GM18498 (cell line): Measurements from ENCODE around the gene PRKCE.
A peak's percentile ranks its signal among the peaks of the same experiment; 100 is the strongest.

Source experiments
- ATAC-seq: cut with Tn5 transposase; IDR thresholded peaks from one replicate; pipeline ENCODE4 v1.9.1; 2021; ENCODE audit warnings: mild to moderate bottlenecking, moderate library complexity; ENCODE audit not compliant: unreplicated experiment

The PRKCE gene

GRCh38 chr2:45631319-45631718, 20.2 kb upstream of the PRKCE start:
- no peak for ATAC-seq

GRCh38 chr2:45631955-45632354, 19.5 kb upstream of the PRKCE start:
- ATAC-seq, result no peak

GRCh38 chr2:45634223-45634622, 17.3 kb upstream of the PRKCE start:
- ATAC-seq, result no peak

- no peak for ATAC-seq
Measured at GRCh38 chr2:45636008-45636407, 15.5 kb upstream of the PRKCE start.

GRCh38 chr2:45637440-45637839, 14.0 kb upstream of the PRKCE start:
- ATAC-seq, result peak; percentile 82

GRCh38 chr2:45640576-45640975, 10.9 kb upstream of the PRKCE start:
- ATAC-seq, result no peak

- peak; percentile 15 for ATAC-seq
Measured at GRCh38 chr2:45643095-45643494, 8.4 kb upstream of the PRKCE start.

- ATAC-seq, result peak; percentile 87
Measured at GRCh38 chr2:45643543-45644542, 7.6 kb upstream of the PRKCE start.

- ATAC-seq, result no peak
Measured at GRCh38 chr2:45646289-45646688, 5.2 kb upstream of the PRKCE start.

GRCh38 chr2:45647356-45647755, 4.1 kb upstream of the PRKCE start:
- no peak for ATAC-seq

GRCh38 chr2:45647986-45648520, 3.4 kb upstream of the PRKCE start:
- no peak for ATAC-seq

- no peak for ATAC-seq
Measured at GRCh38 chr2:45648636-45649035, 2.8 kb upstream of the PRKCE start.

- ATAC-seq, result no peak
Measured at GRCh38 chr2:45649462-45649857, 2.0 kb upstream of the PRKCE start.

GRCh38 chr2:45649858-45650811, 1.3 kb upstream of the PRKCE start:
- ATAC-seq, result peak; percentile 33

GRCh38 chr2:45650851-45651414, 542 bp upstream of the PRKCE start:
- peak; percentile 82 for ATAC-seq

GRCh38 chr2:45652090-45653031, 886 bp downstream of the PRKCE start:
- ATAC-seq, result no peak

GRCh38 chr2:45653122-45653913, 1.8 kb downstream of the PRKCE start:
- ATAC-seq, result no peak

- no peak for ATAC-seq
Measured at GRCh38 chr2:45654250-45654649, 2.8 kb downstream of the PRKCE start.

GRCh38 chr2:45661828-45662227, 10.4 kb downstream of the PRKCE start:
- ATAC-seq, result no peak
